ENCODE results near the gene IFI30. TPM values are rescaled to one million over a fixed set of nuclear protein-coding genes. Genes with fewer than 3 reads are reported as not detected.

IFI30 gene
- total RNA-seq, 1 donor from 2014 or later: 35.1 TPM

DNA sequence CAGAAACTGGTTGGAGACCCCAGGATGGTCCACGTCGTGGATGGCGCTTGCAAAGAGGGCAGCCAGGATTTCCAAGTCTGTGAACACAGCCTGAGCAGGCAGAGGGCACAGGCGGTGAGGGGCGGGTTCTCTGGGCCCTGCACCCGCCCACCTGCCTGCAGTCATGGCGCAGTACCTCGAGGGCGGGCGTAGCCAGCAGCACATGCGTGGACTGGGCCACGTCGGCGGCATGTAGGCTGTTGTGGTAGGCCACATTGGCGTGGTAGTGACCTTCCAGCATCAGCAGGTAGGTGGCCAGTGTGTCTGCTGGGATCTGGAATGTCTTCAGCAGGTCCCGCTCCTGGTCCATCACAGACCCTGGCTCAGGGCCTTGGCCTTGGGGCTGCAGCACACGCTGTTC, 44.5 kb downstream of the IFI30 start:
- intact Hi-C loops (cut with DNase I): no loop called here
- H3K36me3 ChIP-seq: no peaks in the 10 kb centered on the region
- H3K9me3 ChIP-seq: no peaks in the 10 kb centered on the region
- no peak overlapping the region for H3K4me3 ChIP-seq
- no peak overlapping the region for H3K27ac ChIP-seq
- no peaks in the 10 kb centered on the region for H3K27me3 ChIP-seq
- H3K4me1 ChIP-seq: no peaks in the 10 kb centered on the region
- TF ChIP-seq, protein P1, sequence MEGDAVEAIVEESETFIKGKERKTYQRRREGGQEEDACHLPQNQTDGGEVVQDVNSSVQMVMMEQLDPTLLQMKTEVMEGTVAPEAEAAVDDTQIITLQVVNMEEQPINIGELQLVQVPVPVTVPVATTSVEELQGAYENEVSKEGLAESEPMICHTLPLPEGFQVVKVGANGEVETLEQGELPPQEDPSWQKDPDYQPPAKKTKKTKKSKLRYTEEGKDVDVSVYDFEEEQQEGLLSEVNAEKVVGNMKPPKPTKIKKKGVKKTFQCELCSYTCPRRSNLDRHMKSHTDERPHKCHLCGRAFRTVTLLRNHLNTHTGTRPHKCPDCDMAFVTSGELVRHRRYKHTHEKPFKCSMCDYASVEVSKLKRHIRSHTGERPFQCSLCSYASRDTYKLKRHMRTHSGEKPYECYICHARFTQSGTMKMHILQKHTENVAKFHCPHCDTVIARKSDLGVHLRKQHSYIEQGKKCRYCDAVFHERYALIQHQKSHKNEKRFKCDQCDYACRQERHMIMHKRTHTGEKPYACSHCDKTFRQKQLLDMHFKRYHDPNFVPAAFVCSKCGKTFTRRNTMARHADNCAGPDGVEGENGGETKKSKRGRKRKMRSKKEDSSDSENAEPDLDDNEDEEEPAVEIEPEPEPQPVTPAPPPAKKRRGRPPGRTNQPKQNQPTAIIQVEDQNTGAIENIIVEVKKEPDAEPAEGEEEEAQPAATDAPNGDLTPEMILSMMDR (IDR thresholded peaks at IDR 0.05): no peak
- no peak for DNase-seq (ENCODE audit: low spot score in 2 of 2)

DNA sequence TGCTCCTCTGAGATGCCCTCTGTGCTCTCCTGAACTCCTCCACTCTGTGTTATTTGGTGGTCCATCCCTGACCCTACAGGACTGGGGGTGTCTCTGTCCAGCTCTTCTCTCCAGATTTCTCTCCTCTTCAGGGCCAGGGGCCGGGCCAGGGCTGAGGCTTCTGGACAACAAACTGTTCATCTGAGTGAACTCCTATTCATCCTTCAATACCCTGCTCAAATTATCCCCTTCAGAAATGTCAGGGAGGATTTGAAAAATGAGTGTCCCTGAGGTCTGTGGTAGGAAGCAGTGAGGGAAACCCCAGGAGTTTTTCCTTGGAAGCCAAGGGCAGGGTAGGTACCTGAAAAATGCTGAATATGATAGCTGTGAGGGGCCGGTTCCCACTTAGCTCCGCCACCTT, 45.0 kb downstream of the IFI30 start:
- Histone ChIP-seq H3K4me3 (no peak overlapping the region), H3K36me3 (no peaks in the 10 kb centered on the region), H3K27me3 (no peaks in the 10 kb centered on the region), H3K4me1 (no peaks in the 10 kb centered on the region), H3K27ac (no peak overlapping the region), H3K9me3 (no peaks in the 10 kb centered on the region)
- DNase-seq (ENCODE audit: low spot score in 2 of 2): no peak
- TF ChIP-seq, protein P1 (IDR thresholded peaks at IDR 0.05): no peak
- intact Hi-C loops (cut with DNase I): no loop called here

DNA sequence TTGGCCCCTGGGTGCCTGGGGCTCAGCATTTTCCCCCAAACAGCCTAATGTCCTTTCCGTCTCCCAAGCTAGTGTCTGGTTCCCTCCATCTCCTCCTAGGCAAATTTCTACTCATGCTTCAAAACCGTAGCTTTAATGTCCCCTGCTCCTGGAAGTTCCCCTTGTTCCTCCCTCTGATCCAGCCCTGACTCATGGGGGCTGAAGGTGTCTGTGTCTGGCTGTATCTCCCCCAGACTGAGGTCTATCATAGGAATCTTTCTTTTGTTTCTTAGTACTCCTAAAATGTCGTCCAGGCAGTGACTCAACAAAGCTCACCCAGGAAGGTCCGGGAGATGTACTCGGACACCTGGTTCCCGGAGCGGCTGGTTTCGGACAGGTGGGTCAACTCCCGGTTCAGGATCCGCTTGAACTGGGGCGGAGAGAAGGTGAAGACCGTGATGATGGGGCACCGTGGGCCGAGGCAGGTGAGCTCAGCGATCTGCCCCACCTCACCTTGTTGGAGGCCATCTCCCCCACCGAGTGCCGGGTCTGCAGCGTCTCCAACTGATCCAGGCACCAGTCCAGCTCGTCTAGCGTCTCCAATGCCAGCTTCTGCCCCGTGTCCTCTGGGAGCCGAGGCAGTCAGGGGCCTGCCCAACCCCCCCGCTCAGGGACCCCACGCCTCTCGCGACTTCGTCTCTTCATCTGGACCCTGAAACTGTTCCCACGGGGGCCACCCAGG, 46.5 kb downstream of the IFI30 start:
- Histone ChIP-seq H3K4me3 (no peak overlapping the region), H3K9me3 (no peaks in the 10 kb centered on the region), H3K27me3 (no peaks in the 10 kb centered on the region), H3K4me1 (peaks cover 4 to 8% of the 10 kb centered on the region in 2 donors), H3K36me3 (no peaks in the 10 kb centered on the region), H3K27ac (no peak overlapping the region)
- DNase-seq (ENCODE audit: low spot score in 2 of 2): no peak
- TF ChIP-seq, protein P1 (IDR thresholded peaks at IDR 0.05): no peak
- intact Hi-C loops (cut with DNase I): no loop called here

DNA sequence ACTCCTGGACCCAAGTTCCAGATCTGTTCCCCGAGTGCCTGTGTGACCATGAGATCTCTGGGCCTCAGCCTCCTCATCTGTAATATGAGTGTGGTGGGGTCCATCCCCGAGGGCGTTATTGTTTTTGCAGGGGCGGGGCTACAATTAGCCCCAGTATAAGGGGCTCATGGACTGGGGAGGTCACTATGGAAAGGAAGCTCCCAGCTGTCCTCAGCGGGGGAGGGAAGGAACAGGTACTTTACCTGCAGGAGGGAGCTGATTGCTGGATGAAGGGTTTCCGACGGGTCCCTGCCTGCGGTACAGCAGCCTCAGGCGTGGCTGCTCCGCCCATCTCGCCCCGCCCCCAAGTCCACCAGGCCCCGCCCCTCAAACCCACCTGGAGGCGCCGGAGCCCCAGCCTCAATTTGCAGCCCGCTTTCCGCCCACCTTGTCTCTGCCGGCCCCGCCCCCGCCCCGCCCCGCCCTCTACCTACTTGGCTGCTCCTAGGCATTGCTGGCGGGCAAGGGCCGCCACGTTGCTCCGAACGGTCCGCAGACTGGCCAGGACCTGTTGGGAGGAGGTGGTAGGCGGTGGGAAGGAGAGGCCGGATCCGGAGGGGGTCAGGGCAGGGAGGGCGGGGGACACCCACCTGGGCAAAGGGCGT, 47.1 kb downstream of the IFI30 start:
- Histone ChIP-seq H3K27ac (no peak overlapping the region), H3K27me3 (no peaks in the 10 kb centered on the region), H3K36me3 (no peaks in the 10 kb centered on the region), H3K9me3 (no peaks in the 10 kb centered on the region), H3K4me1 (peaks cover 7 to 12% of the 10 kb centered on the region in 2 donors), H3K4me3 (no peak overlapping the region)
- TF ChIP-seq, protein P1 (IDR thresholded peaks at IDR 0.05): no peak
- intact Hi-C loops (cut with DNase I): no loop called here
- DNase-seq (ENCODE audit: low spot score in 2 of 2): no peak

DNA sequence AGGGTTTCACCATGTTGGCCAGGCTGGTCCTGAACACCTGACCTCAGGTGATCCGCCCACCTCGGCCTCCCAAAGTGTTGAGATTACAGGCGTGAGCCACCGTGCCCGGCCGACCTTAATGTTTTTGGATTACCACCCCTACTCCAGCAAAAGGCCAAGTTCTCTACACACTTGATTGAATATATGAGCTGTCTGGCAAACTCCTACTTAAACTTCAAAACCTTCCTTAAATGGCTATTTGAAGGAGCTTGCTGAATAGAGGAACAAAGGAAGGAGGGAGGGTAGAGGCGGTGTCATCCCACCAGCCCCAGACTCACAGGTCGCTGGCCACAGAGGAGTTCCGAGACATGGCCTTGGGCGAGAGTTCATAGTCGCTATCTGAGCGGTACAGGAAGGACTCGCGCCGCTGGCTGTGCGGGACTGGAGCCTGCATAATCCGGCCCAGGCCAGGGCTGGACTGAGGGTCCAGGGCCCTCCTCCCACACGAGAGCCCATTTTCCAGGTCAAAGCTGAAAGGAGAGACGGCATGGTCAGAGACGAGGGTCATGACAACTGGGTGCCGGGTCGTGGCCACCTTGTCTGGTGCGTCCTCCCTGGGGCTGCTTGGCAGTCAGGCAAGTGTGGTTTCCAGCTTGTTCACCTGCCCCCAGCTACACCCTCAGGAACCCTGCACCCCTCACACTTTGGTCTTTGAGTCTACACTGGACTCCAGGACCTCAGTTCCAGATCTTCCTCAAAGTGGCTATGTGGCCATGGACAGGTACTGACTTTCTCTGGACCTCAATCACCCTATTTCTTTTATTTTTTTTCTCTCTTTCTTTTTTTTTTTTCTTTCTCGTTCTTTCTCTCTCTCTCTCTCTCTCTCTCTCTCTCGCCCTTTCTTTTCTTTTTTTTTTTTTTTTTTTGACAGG, 48.5 kb downstream of the IFI30 start:
- no peaks in the 10 kb centered on the region for H3K9me3 ChIP-seq
- H3K27me3 ChIP-seq: peaks cover 5% of the 10 kb centered on the region
- no peak overlapping the region for H3K4me3 ChIP-seq
- H3K4me1 ChIP-seq: peaks cover 7 to 15% of the 10 kb centered on the region in 2 donors
- no peaks in the 10 kb centered on the region for H3K36me3 ChIP-seq
- TF ChIP-seq, protein P1 (IDR thresholded peaks at IDR 0.05): no peak
- H3K27ac ChIP-seq: no peak overlapping the region
- intact Hi-C loops (cut with DNase I): no loop called here
- DNase-seq (ENCODE audit: low spot score in 2 of 2): no peak

Data from ascending aorta (tissue), 2 donors.